PC-3 (cell line): ENCODE data around the gene ABITRAM. TPM values are rescaled to one million over a fixed set of nuclear protein-coding genes. Genes with fewer than 3 reads are reported as not detected.

Experiments
- ATAC-seq: fragments of 200-7000 bp; cut with Tn5 transposase; 2 replicates; pipeline ENCODE4 v1.9.1; 2020; ENCODE audit warnings: mild to moderate bottlenecking, moderate library complexity
- BruUV-seq: library from RNA; stranded (reverse); fragments of 400-500 nt; replicated peaks from 2 replicates; lab custom pipeline; 2021; lab: Mats Ljungman, UMichigan
- CTCF ChIA-PET: fragments of 300-600 bp; sonication (Branson Sonifier 250); formaldehyde crosslinking; loops from one replicate; lab custom pipeline; 2022; ENCODE audit warnings: antibody characterized with exemption; lab: Charles Lee
- POLR2A ChIA-PET: fragments of 300-600 bp; sonication (Branson Sonifier 250); formaldehyde crosslinking; loops from one replicate; lab custom pipeline; 2022; ENCODE audit warnings: antibody characterized with exemption; ENCODE audit not compliant: unreplicated experiment; lab: Charles Lee
- DNase-seq: peaks from one replicate; pipeline ENCODE4 v3.0.0-alpha.2; 2015
- H2AFZ ChIP-seq: fragments of 300-600 bp; sonication (generic); 2 replicates; pipeline ENCODE4 v1.6.0; 2016; ENCODE audit warnings: antibody characterized with exemption, low read length
- H3F3A ChIP-seq: fragments of 300-600 bp; sonication (generic); one replicate; pipeline ENCODE4 v1.6.0; 2017; ENCODE audit warnings: antibody characterized with exemption, low read length, control low read depth, mild to moderate bottlenecking; ENCODE audit not compliant: unreplicated experiment
- H3K27ac ChIP-seq: fragments of 300-600 bp; sonication (generic); 2 replicates; pipeline ENCODE4 v1.5.1; 2016; ENCODE audit warnings: mild to moderate bottlenecking, low read length
- H3K27me3 ChIP-seq: fragments of 300-600 bp; sonication (generic); 2 replicates; pipeline ENCODE4 v1.6.1; 2016; ENCODE audit warnings: low read length, mixed read lengths
- H3K36me3 ChIP-seq: fragments of 300-600 bp; sonication (generic); 2 replicates; pipeline ENCODE4 v1.6.1; 2016; ENCODE audit warnings: low read depth, mixed run types, low read length, mixed read lengths
- H3K4me1 ChIP-seq: fragments of 300-600 bp; sonication (generic); 2 replicates; pipeline ENCODE4 v1.5.1; 2016; ENCODE audit warnings: low read length; ENCODE audit not compliant: insufficient read depth
- H3K4me2 ChIP-seq: fragments of 300-600 bp; sonication (generic); 2 replicates; pipeline ENCODE4 v1.6.0; 2016; ENCODE audit warnings: low read length
- H3K4me3 ChIP-seq: fragments of 300-600 bp; sonication (generic); 2 replicates; pipeline ENCODE4 v1.5.1; 2016; ENCODE audit warnings: mild to moderate bottlenecking, low read length, mixed read lengths
- H3K79me2 ChIP-seq: fragments of 300-600 bp; sonication (generic); 2 replicates; pipeline ENCODE4 v1.6.1; 2017; ENCODE audit warnings: low read length, mixed read lengths
- H3K9ac ChIP-seq: fragments of 300-600 bp; sonication (generic); 2 replicates; pipeline ENCODE4 v1.6.0; 2016; ENCODE audit warnings: mild to moderate bottlenecking, low read length
- H3K9me2 ChIP-seq: fragments of 300-600 bp; sonication (generic); replicated peaks from 2 replicates; pipeline ENCODE4 v1.6.1; 2016; ENCODE audit warnings: mixed run types, low read length, mixed read lengths
- H3K9me3 ChIP-seq: fragments of 300-600 bp; sonication (generic); 2 replicates; pipeline ENCODE4 v1.6.1; 2016; ENCODE audit warnings: low read length, mixed read lengths
- H4K20me1 ChIP-seq: fragments of 300-600 bp; sonication (generic); 2 replicates; pipeline ENCODE4 v1.6.1; 2016; ENCODE audit warnings: low read length, mixed read lengths
- EZH2 ChIP-seq: fragments of 300-600 bp; sonication (generic); IDR thresholded peaks from one replicate; pipeline ENCODE4 v1.6.1; 2017; ENCODE audit warnings: antibody characterized with exemption, mild to moderate bottlenecking, low read length; ENCODE audit not compliant: unreplicated experiment
- EZH2phosphoT487 ChIP-seq: fragments of 300-600 bp; sonication (generic); IDR thresholded peaks from 2 replicates; pipeline ENCODE4 v1.6.1; 2018; ENCODE audit warnings: mild to moderate bottlenecking, antibody characterized with exemption, low read length, borderline replicate concordance
- intact Hi-C: fragments of 100-400 bp; cut with micrococcal nuclease; formaldehyde crosslinking; loops from 2 replicates; pipeline ENCODE4 v1.9.0; 2023
- total RNA-seq: library from RNA; depleted of rRNA; stranded (reverse); fragments of >200 nt; gene quantifications from 2 replicates; pipeline ENCODE4 v1.2.3, GENCODE V29; 2014
- TF ChIP-seq, protein P1 (sequence below): fragments of 300-600 bp; sonication (generic); conservative IDR thresholded peaks from 2 replicates; pipeline ENCODE4 v1.5.1; 2017; ENCODE audit warnings: antibody characterized with exemption, low read depth, mild to moderate bottlenecking, low read length

Gene ABITRAM
- total RNA-seq, 1 experiment from 2014 or later = 7.8 TPM

DNA sequence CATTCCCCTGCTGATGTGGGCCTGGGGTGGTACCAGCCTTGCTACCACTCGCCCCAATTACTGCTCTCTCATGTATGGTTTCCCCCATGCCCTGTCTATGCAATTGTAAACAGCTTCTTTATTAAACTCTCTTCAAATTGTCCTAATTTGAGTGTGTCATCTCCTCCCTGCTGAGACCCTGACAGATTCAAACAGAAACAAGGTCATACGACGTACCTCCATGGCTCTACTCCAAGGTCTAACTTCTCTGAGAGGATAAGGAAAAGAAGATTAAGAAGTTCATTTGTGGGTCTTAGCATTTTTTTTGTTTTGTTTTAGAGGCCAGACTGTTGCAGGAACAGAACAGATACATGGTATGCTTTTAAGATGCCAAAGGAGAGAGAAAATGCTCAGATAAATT, 38.0 kb downstream of the ABITRAM start:
- Histone ChIP-seq H4K20me1 (no peaks in the 10 kb centered on the region), H3F3A (no peaks in the 10 kb centered on the region), H3K9me3 (no peaks in the 10 kb centered on the region), H3K79me2 (no peaks in the 10 kb centered on the region), H3K4me1 (no peaks in the 10 kb centered on the region), H3K27me3 (no peaks in the 10 kb centered on the region), H3K9me2 (no peaks in the 10 kb centered on the region), H3K36me3 (peaks cover 31% of the 10 kb centered on the region), H3K4me2 (no peak overlapping the region), H2AFZ (no peak overlapping the region), H3K4me3 (no peak overlapping the region), H3K9ac (no peak overlapping the region), H3K27ac (no peak overlapping the region)
- intact Hi-C loops = no loop called here
- ATAC-seq (no peak), DNase-seq (no peak)
- ChIA-PET CTCF (no interaction called here), POLR2A (no interaction called here)
- TF ChIP-seq, protein P1, sequence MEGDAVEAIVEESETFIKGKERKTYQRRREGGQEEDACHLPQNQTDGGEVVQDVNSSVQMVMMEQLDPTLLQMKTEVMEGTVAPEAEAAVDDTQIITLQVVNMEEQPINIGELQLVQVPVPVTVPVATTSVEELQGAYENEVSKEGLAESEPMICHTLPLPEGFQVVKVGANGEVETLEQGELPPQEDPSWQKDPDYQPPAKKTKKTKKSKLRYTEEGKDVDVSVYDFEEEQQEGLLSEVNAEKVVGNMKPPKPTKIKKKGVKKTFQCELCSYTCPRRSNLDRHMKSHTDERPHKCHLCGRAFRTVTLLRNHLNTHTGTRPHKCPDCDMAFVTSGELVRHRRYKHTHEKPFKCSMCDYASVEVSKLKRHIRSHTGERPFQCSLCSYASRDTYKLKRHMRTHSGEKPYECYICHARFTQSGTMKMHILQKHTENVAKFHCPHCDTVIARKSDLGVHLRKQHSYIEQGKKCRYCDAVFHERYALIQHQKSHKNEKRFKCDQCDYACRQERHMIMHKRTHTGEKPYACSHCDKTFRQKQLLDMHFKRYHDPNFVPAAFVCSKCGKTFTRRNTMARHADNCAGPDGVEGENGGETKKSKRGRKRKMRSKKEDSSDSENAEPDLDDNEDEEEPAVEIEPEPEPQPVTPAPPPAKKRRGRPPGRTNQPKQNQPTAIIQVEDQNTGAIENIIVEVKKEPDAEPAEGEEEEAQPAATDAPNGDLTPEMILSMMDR = no peak
- TF ChIP-seq EZH2 (no peak), EZH2phosphoT487 (no peak)
- BruUV-seq = no TSS peak

DNA sequence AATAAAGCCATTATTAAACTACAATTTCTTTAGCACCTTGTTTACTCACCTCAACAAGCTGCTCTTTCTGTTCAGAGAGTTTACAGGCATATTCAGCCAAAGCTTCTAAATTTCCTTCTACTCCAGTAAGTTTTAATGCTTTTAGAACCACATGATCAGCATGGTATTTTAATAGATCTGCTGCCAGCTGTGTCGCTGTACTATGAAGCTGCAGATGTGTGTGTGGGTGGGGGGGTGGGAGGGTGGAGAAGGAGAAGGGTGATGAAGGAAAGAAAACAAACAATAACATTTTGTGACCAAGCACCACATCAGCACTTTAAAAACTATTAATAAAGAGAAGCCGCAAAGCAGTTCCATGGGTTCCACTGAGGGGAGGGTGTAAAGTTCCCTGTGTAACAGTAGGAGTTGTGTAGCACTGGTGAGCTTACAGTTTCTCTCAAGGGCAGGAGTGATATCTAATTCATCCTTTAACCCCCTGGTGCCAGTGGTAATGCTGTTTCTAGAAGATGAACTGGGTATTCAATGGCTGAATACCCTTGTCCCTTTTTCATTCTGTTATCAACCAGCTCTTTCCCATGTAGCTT, 38.5 kb downstream of the ABITRAM start:
- no peak overlapping the region for H3K27ac ChIP-seq
- DNase-seq (no peak), ATAC-seq (no peak)
- H3K27me3 ChIP-seq = no peaks in the 10 kb centered on the region
- no peaks in the 10 kb centered on the region for H3K4me1 ChIP-seq
- no peak overlapping the region for H3K4me3 ChIP-seq
- no peaks in the 10 kb centered on the region for H3K9me3 ChIP-seq
- TF ChIP-seq EZH2 (no peak), EZH2phosphoT487 (no peak)
- TF ChIP-seq, protein P1 = no peak
- H3F3A ChIP-seq = no peaks in the 10 kb centered on the region
- ChIA-PET POLR2A (no interaction called here), CTCF (no interaction called here)
- intact Hi-C loops = no loop called here
- no peaks in the 10 kb centered on the region for H3K79me2 ChIP-seq
- no peak overlapping the region for H3K9ac ChIP-seq
- H3K4me2 ChIP-seq = no peak overlapping the region
- no peaks in the 10 kb centered on the region for H3K9me2 ChIP-seq
- no TSS peak for BruUV-seq
- no peak overlapping the region for H2AFZ ChIP-seq
- H3K36me3 ChIP-seq = peaks cover 31% of the 10 kb centered on the region
- H4K20me1 ChIP-seq = no peaks in the 10 kb centered on the region

DNA sequence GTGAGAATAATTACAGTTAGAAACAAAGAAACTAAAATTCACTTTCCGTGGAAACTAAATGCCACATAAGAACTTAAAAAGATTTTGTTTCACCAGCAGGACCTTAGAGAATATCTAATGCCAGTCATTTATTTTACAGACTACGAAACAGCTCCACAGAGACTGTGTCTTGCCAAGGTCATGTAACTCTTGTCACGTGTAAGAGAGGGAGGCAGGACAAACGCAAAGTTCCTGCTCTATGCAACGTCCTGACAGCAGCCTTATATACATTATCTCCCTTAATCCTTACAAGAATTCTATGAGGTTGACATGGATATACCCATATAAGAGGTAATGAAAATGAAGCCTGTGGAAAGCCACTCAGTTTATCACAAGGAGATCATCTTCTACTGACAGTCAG, 39.7 kb downstream of the ABITRAM start:
- H2AFZ ChIP-seq = no peak overlapping the region
- no peaks in the 10 kb centered on the region for H3K79me2 ChIP-seq
- intact Hi-C loops = no loop called here
- ChIA-PET CTCF (no interaction called here), POLR2A (no interaction called here)
- ATAC-seq (no peak), DNase-seq (no peak)
- no peak overlapping the region for H3K27ac ChIP-seq
- H3F3A ChIP-seq = no peaks in the 10 kb centered on the region
- no peaks in the 10 kb centered on the region for H3K9me2 ChIP-seq
- no peaks in the 10 kb centered on the region for H4K20me1 ChIP-seq
- no peak overlapping the region for H3K4me3 ChIP-seq
- no peak overlapping the region for H3K9ac ChIP-seq
- H3K27me3 ChIP-seq = no peaks in the 10 kb centered on the region
- H3K9me3 ChIP-seq = no peaks in the 10 kb centered on the region
- H3K4me1 ChIP-seq = no peaks in the 10 kb centered on the region
- H3K36me3 ChIP-seq = peaks cover 31% of the 10 kb centered on the region
- no peak for TF ChIP-seq EZH2phosphoT487
- no peak overlapping the region for H3K4me2 ChIP-seq
- no TSS peak for BruUV-seq
